HG03139 (cell line): ENCODE data around the gene NELFE.
"Not testable (repeated sequence)": the region's sequence is repeated elsewhere in the genome, so short reads cannot be mapped to it uniquely, and the experiment has no call there.

Experiments
- ATAC-seq: cut with Tn5 transposase; IDR thresholded peaks from one replicate; pipeline ENCODE4 v1.9.1; 2021; ENCODE audit not compliant: unreplicated experiment

NELFE gene

GRCh38 chr6:31952140-31952805 lies 6.5 kb downstream of the NELFE start:
- no peak for ATAC-seq

GRCh38 chr6:31949926-31950548 lies 8.7 kb downstream of the NELFE start:
- ATAC-seq = no peak

- no peak for ATAC-seq
Observed at GRCh38 chr6:31948753-31949413, 9.9 kb downstream of the NELFE start.

- ATAC-seq = no peak
Observed at GRCh38 chr6:31948306-31948705, 10.5 kb downstream of the NELFE start.

GRCh38 chr6:31947864-31948263 lies 10.9 kb downstream of the NELFE start:
- no peak for ATAC-seq

GRCh38 chr6:31947070-31947675 lies 11.6 kb downstream of the NELFE start:
- no peak for ATAC-seq

- no peak for ATAC-seq
Observed at GRCh38 chr6:31946370-31946885, 12.3 kb downstream of the NELFE start.

- no peak for ATAC-seq
Observed at GRCh38 chr6:31945507-31946369, 13.0 kb downstream of the NELFE start, which contains the start of gene CFB. CFB (plus strand) TSS chr6:31946095; CDS start chr6:31946222, 127 bp downstream.

- ATAC-seq = no peak
Observed at GRCh38 chr6:31945154-31945506, 13.6 kb downstream of the NELFE start.

GRCh38 chr6:31943742-31944141 lies 15.0 kb downstream of the NELFE start:
- ATAC-seq = no peak

GRCh38 chr6:31940256-31940664 lies 18.5 kb downstream of the NELFE start:
- ATAC-seq = no peak

GRCh38 chr6:31935823-31936222 lies 22.9 kb downstream of the NELFE start:
- no peak for ATAC-seq

- ATAC-seq = no peak
Observed at GRCh38 chr6:31935021-31935420, 23.8 kb downstream of the NELFE start.

- no peak for ATAC-seq
Observed at GRCh38 chr6:31933537-31933936, 25.2 kb downstream of the NELFE start.

- ATAC-seq = not testable (repeated sequence)
Observed at GRCh38 chr6:31932137-31932536, 26.6 kb downstream of the NELFE start.

GRCh38 chr6:31930962-31931361 lies 27.8 kb downstream of the NELFE start:
- ATAC-seq = no peak

GRCh38 chr6:31928672-31928939 lies 30.2 kb downstream of the NELFE start:
- ATAC-seq = no peak

GRCh38 chr6:31927863-31928671 lies 30.7 kb downstream of the NELFE start:
- ATAC-seq = no peak

- ATAC-seq = no peak
Observed at GRCh38 chr6:31927242-31927862, 31.4 kb downstream of the NELFE start, which contains the start of gene C2. C2 (plus strand) TSS chr6:31927717; CDS start chr6:31927753, 36 bp downstream.

GRCh38 chr6:31922942-31923341 lies 35.8 kb downstream of the NELFE start:
- ATAC-seq = no peak
